Memory B cell (primary cell): ENCODE measurements around the gene RANBP9.

Source experiments
- ATAC-seq: fragments of 150-1000 bp; cut with Tn5 transposase; 2 replicates; pipeline ENCODE4 v1.10.0; 2021; ENCODE audit warnings: low read depth, mild to moderate bottlenecking, moderate library complexity
- DNase-seq, 2 donors: peaks; one replicate each; pipeline ENCODE4 v3.0.0; 2022; ENCODE audit warnings: low spot score in 2 of 2
- H3K27ac Mint-ChIP-seq: one replicate; pipeline ENCODE4 v1.8.0; 2022; ENCODE audit warnings: mild to moderate bottlenecking, moderate library complexity, mixed read lengths
- H3K27me3 Mint-ChIP-seq: one replicate; pipeline ENCODE4 v1.8.0; 2022; ENCODE audit warnings: mixed read lengths
- H3K36me3 Mint-ChIP-seq: one replicate; pipeline ENCODE4 v1.8.0; 2022; ENCODE audit warnings: mild to moderate bottlenecking, mixed read lengths
- H3K4me1 Mint-ChIP-seq: one replicate; pipeline ENCODE4 v1.8.0; 2022; ENCODE audit warnings: mixed read lengths
- H3K4me3 Mint-ChIP-seq: one replicate; pipeline ENCODE4 v1.8.0; 2022; ENCODE audit warnings: mild to moderate bottlenecking, moderate library complexity, mixed read lengths
- H3K9me3 Mint-ChIP-seq: one replicate; pipeline ENCODE4 v1.8.0; 2022; ENCODE audit warnings: mixed read lengths

The RANBP9 gene

GRCh38 chr6:13724182-13724581 lies 12.5 kb upstream of the RANBP9 start:
- Mint-ChIP-seq H3K36me3 (no peaks in the 10 kb centered on the region), H3K4me3 (no peak overlapping the region), H3K27ac (no peak overlapping the region), H3K27me3 (peaks cover 4% of the 10 kb centered on the region), H3K9me3 (no peaks in the 10 kb centered on the region), H3K4me1 (peaks cover 3% of the 10 kb centered on the region)
- DNase-seq, result no peak
- no peak for ATAC-seq

GRCh38 chr6:13722880-13723279 lies 11.2 kb upstream of the RANBP9 start:
- H3K4me1 Mint-ChIP-seq, result peaks cover 3% of the 10 kb centered on the region
- no peak for ATAC-seq
- DNase-seq, result no peak
- peaks cover 4% of the 10 kb centered on the region for H3K27me3 Mint-ChIP-seq
- H3K4me3 Mint-ChIP-seq, result no peak overlapping the region
- H3K9me3 Mint-ChIP-seq, result no peaks in the 10 kb centered on the region
- H3K27ac Mint-ChIP-seq, result no peak overlapping the region
- no peaks in the 10 kb centered on the region for H3K36me3 Mint-ChIP-seq

GRCh38 chr6:13718123-13718458 lies 6.5 kb upstream of the RANBP9 start:
- no peaks in the 10 kb centered on the region for H3K4me1 Mint-ChIP-seq
- no peak overlapping the region for H3K4me3 Mint-ChIP-seq
- H3K27ac Mint-ChIP-seq, result no peak overlapping the region
- ATAC-seq (no peak), DNase-seq (no peak)
- no peaks in the 10 kb centered on the region for H3K9me3 Mint-ChIP-seq
- H3K36me3 Mint-ChIP-seq, result no peaks in the 10 kb centered on the region
- H3K27me3 Mint-ChIP-seq, result peaks cover 4% of the 10 kb centered on the region

- H3K4me3 Mint-ChIP-seq, result no peak overlapping the region
- H3K4me1 Mint-ChIP-seq, result peaks cover 7% of the 10 kb centered on the region
- no peak overlapping the region for H3K27ac Mint-ChIP-seq
- DNase-seq (no peak), ATAC-seq (no peak)
- peaks cover 4% of the 10 kb centered on the region for H3K27me3 Mint-ChIP-seq
- H3K36me3 Mint-ChIP-seq, result no peaks in the 10 kb centered on the region
- no peaks in the 10 kb centered on the region for H3K9me3 Mint-ChIP-seq
These were observed 5.3 kb upstream of the RANBP9 start for GRCh38 chr6:13716955-13717295.

- Mint-ChIP-seq H3K4me1 (peaks cover 7% of the 10 kb centered on the region), H3K36me3 (no peaks in the 10 kb centered on the region), H3K4me3 (no peak overlapping the region), H3K27me3 (peaks cover 4% of the 10 kb centered on the region), H3K9me3 (no peaks in the 10 kb centered on the region), H3K27ac (no peak overlapping the region)
- no peak for ATAC-seq
- DNase-seq, result no peak
These were observed 4.8 kb upstream of the RANBP9 start for GRCh38 chr6:13716225-13716954.

GRCh38 chr6:13715444-13715883 lies 3.8 kb upstream of the RANBP9 start:
- DNase-seq (no peak), ATAC-seq (no peak)
- Mint-ChIP-seq H3K27ac (no peak overlapping the region), H3K4me3 (no peak overlapping the region), H3K4me1 (peaks cover 7% of the 10 kb centered on the region), H3K27me3 (peaks cover 3% of the 10 kb centered on the region), H3K9me3 (no peaks in the 10 kb centered on the region), H3K36me3 (no peaks in the 10 kb centered on the region)

- Mint-ChIP-seq H3K4me1 (peaks cover 20% of the 10 kb centered on the region), H3K9me3 (no peaks in the 10 kb centered on the region), H3K27ac (peak overlapping the region; percentile 97), H3K4me3 (peak overlapping the region; percentile 96), H3K27me3 (no peaks in the 10 kb centered on the region), H3K36me3 (no peaks in the 10 kb centered on the region)
- DNase-seq (no peak), ATAC-seq (no peak)
These were observed 914 bp upstream of the RANBP9 start for GRCh38 chr6:13712599-13712898.

- Mint-ChIP-seq H3K9me3 (no peaks in the 10 kb centered on the region), H3K27me3 (no peaks in the 10 kb centered on the region), H3K36me3 (no peaks in the 10 kb centered on the region), H3K4me1 (peaks cover 20% of the 10 kb centered on the region), H3K4me3 (peak overlapping the region; percentile 67), H3K27ac (peak overlapping the region; percentile 80)
- DNase-seq, result peak in 1 of 2 donors; percentile 60
- peak; percentile 46 for ATAC-seq
These were observed 307 bp downstream of the RANBP9 start for GRCh38 chr6:13711324-13711732.

- Mint-ChIP-seq H3K27me3 (no peaks in the 10 kb centered on the region), H3K4me3 (peak overlapping the region; percentile 86), H3K27ac (peak overlapping the region; percentile 80), H3K36me3 (no peaks in the 10 kb centered on the region), H3K4me1 (peaks cover 20% of the 10 kb centered on the region), H3K9me3 (no peaks in the 10 kb centered on the region)
- ATAC-seq (no peak), DNase-seq (peak; percentile 10 to 40)
These were observed 897 bp downstream of the RANBP9 start for GRCh38 chr6:13710552-13711323.

GRCh38 chr6:13709689-13710551 lies 1.7 kb downstream of the RANBP9 start:
- peak in 1 of 2 donors; percentile 16 for DNase-seq
- Mint-ChIP-seq H3K27ac (peak overlapping the region; percentile 80), H3K4me3 (peak overlapping the region; percentile 86), H3K9me3 (no peaks in the 10 kb centered on the region), H3K27me3 (no peaks in the 10 kb centered on the region), H3K4me1 (peaks cover 20% of the 10 kb centered on the region), H3K36me3 (no peaks in the 10 kb centered on the region)
- ATAC-seq, result no peak

GRCh38 chr6:13708736-13709135 lies 2.9 kb downstream of the RANBP9 start:
- H3K27me3 Mint-ChIP-seq, result no peaks in the 10 kb centered on the region
- DNase-seq (no peak), ATAC-seq (no peak)
- H3K4me1 Mint-ChIP-seq, result peaks cover 20% of the 10 kb centered on the region
- peak overlapping the region; percentile 86 for H3K4me3 Mint-ChIP-seq
- no peaks in the 10 kb centered on the region for H3K36me3 Mint-ChIP-seq
- no peaks in the 10 kb centered on the region for H3K9me3 Mint-ChIP-seq
- peak overlapping the region; percentile 80 for H3K27ac Mint-ChIP-seq

- Mint-ChIP-seq H3K27me3 (no peaks in the 10 kb centered on the region), H3K27ac (no peak overlapping the region), H3K36me3 (peaks cover 4% of the 10 kb centered on the region), H3K9me3 (no peaks in the 10 kb centered on the region), H3K4me3 (no peak overlapping the region), H3K4me1 (peaks cover 24% of the 10 kb centered on the region)
- DNase-seq (no peak), ATAC-seq (no peak)
These were observed 8.1 kb downstream of the RANBP9 start for GRCh38 chr6:13703496-13703895.

- DNase-seq (no peak), ATAC-seq (peak; percentile 96)
- Mint-ChIP-seq H3K4me1 (peaks cover 22% of the 10 kb centered on the region), H3K27me3 (no peaks in the 10 kb centered on the region), H3K36me3 (peaks cover 4% of the 10 kb centered on the region), H3K4me3 (no peak overlapping the region), H3K9me3 (no peaks in the 10 kb centered on the region), H3K27ac (no peak overlapping the region)
These were observed 8.8 kb downstream of the RANBP9 start for GRCh38 chr6:13702809-13703302.

- H3K4me1 Mint-ChIP-seq, result peaks cover 35% of the 10 kb centered on the region
- ATAC-seq, result no peak
- H3K9me3 Mint-ChIP-seq, result no peaks in the 10 kb centered on the region
- DNase-seq, result no peak
- H3K27me3 Mint-ChIP-seq, result no peaks in the 10 kb centered on the region
- H3K36me3 Mint-ChIP-seq, result peaks cover 11% of the 10 kb centered on the region
- no peak overlapping the region for H3K27ac Mint-ChIP-seq
- no peak overlapping the region for H3K4me3 Mint-ChIP-seq
These were observed 11.4 kb downstream of the RANBP9 start for GRCh38 chr6:13700232-13700631.
